CD4-positive, alpha-beta T cell treated with Interleukin-12 subunit alpha and Interleukin-12 subunit beta, for 1 hour (primary cell): ENCODE data around the gene GPR156.
"Not testable (repeated sequence)": the region's sequence is repeated elsewhere in the genome, so short reads cannot be mapped to it uniquely, and the experiment has no call there.

Source experiments
- DNase-seq: peaks from one replicate; pipeline ENCODE4 v3.0.0-alpha.2; 2020

Gene GPR156

DNA sequence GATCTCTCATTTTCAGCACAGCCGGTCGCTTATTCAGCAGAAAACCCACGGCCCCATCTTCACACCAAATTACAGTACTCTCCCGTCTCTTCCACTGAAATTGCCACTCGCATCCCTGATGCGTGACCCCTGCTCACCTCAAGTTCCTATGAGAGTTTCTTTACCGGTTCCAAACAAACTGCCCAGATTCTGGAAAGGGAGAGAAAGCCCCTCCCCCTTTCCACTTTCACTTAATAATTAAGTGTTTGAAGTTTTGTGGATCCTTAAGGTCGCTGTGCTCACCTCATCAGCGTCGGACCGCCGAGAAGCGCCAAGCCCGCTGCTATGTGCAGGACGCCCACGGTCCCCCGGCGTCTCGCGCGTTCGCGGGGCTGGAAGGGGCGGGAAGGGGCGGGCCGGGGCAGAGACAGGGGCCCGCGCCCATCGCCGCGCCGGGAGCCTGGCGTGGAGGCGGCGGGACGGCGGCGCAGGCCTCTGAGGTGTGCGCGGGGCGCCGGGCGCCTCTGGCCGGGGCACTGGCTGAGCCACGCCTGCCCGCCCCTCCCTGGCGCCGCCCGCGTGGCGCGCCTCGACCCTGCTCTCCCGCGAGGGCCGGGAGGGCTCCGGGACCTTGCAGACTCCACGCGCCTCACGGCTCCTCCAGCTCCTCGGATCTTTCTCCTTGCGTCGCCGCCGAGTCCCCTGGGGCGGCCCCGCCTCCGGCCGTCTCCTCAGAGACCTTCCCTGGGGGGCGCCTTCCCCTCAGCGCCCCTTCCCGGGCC lies at the start of gene GPR156:
Gene GPR156 (minus strand): TSS at position 476 of the 761 bp plus-strand sequence. CDS start 41,124 bp downstream, outside the sequence.
- DNase-seq, result no peak

DNA sequence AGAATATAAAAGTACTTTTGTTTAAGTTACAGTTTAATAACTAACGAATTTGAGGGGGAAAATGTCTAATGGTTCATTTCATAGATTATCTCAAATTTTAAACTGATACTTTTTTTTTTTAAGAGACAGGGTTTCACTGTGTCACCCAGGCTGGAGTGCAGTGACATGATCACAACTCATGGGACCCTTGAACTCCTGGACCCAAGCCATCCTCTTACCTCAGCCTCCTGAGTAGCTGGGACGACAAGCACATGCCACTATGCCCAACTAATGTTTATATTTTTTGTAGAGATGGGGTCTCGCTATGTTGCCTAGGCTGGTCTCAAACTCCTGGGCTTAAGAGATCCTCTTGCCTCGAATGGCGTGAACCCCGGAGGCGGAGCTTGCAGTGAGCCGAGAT lies 47.6 kb upstream of the GPR156 start:
- DNase-seq, result no peak

DNA sequence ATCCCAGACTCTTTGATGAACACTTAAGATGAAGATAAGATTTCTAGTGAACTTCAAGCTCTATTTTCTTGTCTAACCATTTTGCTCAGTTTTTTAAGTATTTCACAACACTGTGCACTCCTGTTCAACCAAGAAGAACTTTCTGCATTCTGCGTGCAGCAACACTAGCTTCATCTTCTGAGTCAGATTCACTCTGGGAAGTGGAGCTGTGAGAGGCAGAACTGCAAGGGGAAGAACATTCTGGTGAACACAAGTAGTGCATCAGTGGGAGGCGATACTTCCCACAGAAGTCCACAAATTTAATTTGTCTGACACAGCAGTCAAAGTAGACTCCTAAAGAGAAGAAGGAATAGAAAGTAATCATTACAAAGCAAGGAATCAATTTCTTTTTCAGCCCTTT lies 46.1 kb upstream of the GPR156 start:
- DNase-seq, result no peak

DNA sequence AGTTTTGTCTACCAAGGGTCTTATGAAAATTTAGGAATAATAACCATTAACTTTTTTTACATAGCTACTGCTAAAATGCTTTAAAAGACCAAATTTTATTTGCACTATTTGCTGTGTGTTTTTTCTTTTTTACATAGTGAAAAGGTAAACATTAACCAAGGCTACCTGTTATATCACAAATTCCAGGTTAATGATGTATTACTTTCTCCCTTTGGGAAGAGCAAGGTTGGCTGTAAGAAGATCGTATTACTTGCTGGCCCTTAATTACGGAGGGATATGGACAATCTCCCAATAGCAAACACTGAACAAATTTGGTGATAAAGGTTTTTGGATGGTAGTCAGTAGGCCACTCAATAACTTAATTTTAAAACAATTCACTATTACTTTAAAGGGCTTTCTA lies 41.8 kb upstream of the GPR156 start:
- DNase-seq, result no peak

DNA sequence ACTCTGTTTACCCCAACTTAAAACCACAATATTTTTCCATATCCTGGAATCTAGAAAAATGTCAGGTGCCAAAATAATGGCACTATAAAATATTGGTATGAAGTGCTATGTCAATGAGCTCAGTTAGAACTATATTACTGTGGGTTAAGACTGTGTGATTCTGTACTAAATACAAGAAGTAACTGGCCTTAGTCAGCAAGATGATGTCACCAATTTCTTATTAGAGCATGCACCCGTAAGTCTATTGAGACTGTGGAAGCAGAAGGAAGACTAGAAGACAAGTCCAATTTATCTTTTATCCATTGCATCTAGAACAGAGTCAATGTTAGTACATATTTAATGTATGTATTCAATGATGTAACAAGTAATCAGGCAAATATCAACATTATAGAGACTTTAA lies 39.2 kb upstream of the GPR156 start:
- no peak for DNase-seq

DNA sequence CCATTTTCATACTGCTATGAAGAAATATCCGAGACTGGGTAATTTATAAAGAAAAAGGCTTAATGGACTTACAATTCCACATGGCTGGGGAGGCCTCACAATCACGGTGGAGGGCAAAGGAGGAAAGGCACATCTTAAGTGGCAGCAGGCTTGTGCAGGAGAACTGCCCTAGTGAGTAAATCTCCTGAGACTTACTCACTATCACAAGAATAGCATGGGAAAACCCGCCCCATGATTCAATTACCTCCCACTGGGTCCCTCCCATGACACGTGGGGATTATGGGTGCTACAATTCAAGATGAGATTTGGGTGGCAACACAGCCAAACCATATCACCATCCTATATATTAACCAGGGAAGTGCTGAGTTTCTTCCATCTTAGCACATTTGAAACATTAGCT lies 38.7 kb upstream of the GPR156 start:
- not testable (repeated sequence) for DNase-seq

DNA sequence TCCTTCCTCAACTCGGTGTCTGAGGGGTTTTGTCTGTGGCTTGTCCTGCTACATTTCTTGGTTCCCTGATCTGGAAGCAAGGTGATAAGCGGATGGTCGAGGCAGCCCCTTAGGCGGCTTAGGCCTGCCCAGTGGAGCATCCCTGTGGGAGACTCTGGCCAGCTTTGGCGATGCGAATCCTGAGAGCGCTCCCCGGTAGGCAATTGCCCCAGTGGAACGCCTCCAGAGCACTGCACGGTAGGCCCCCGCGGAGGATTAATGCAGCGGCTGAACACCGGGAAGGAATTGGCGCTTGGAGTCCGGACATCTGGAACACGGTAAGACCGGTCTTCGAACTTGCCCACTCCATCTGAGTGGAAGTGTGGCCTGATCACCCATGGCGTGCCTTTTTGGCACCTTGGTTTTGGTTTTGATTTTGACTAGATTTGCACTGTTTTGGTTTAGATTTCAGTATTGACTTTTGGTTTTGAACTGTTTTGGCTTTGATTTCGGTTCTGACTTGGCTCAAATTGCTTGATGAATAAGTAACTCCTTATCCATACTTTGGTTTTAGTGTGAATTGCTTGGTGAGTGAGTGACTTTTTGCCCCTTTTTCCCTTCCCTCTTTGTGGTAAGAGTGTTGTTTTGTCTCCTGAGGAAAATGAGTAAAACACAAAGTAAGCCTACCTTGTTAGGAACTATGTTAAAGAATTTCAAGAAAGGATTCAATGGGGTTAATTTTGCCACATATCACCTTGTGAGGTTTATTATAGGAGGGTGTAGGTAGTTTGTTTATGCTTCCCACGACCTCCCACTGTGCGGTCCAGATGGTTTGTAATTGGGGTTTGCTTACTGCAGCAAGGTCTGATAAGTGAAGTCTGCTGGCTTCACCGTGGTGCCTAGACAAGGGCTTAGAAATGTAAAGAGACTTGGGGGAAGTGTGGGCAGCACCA lies 27.1 kb upstream of the GPR156 start:
- DNase-seq, result no peak

DNA sequence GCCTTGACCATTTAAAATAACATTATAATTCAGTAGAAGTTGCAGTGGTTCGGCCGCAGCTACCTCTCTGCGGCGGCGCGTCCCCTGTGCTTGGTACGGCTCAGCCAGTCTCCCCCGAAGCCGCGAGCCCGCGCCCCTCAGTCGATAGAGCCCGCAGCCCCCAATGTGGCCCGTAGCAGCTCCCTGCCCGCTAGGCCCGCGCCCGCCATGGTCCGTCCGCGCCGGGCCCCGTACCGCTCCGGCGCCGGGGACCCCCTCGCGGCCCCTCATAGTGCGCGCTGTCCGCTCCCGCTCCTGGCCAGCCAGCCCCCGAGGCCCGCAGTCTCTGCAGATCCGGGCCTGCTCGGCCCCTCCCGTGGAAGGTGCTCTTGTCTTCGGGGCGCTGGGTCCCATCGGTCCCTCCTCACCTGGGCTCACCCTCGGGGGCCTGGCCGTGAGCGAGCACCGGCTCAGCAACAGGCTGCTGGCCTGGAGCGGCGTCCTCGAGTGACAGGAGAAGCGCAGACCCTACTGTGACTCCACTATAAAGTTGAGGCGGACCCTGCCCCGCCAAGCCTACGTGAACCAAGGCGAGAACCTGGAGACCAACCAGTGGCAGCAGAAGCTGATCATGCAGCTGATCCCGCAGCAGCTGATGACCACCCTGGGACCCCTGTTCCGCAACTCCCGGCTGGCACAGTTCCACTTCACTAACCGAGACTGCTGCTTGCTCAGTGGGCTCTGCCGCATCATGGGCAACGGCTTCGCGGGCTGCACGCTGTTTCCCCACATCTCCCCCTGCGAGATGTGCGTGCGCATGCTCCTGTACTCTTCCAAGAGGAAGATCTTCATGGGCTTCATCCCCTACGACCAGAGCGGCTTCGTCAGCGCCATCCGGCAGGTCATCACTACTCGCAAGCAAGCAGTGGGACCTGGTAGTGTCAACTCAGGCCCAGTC lies 21.8 kb upstream of the GPR156 start:
- DNase-seq, result no peak

DNA sequence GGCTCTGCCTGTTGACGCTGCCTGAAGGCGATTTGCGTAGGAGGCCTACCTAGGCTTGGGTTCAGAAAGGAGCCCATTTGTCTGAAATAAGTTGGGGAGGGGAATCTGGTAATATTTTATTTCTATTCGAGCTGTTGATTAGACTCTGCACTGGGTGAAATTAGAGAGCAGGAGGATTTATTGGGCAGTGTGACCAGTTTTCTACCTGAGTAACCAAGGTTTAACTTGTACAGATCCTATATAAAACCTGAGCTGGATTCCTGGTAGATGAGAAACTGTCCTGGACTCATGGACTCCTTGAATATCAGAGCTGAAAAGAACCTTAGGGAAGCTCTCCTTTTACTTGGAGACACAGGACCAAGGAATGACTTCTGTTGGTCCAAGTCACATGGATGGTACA lies 19.6 kb upstream of the GPR156 start:
- no peak for DNase-seq

DNA sequence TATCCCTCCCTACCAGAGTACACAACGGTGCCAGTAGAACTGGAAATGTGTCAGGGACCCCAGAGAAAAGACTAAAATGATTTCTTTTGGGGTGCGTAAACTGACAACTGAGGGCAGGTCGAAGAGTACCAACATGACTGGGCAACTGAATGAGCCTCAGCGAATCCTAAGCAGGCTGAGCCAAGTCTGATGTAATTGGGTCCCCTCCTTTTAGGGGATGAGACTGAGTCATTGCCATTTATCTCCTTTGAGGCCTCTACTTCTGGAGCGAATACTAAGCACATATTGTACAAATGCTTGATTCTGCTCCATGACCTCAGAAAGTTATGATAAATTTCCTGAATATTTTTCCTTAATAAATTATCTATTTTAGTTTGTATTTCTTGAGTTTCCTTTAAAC lies 17.3 kb upstream of the GPR156 start:
- no peak for DNase-seq

DNA sequence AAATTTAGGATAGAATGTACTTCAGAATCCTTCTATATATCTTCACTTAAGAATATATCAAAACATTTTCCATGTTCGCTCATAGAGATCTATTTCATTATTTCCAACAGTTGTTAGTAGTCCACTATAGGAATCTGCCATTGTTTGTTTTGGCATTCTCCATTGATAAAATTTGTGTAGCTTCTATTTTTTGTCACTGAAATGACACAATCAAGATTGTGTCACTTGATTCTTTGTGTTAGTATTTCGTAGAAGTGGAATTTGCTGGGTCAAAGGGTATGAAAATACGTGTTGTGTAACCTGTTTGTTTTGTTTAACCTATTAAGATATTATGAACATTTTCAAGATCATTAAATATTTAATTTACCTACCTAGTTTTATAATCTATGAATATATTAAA lies 15.9 kb upstream of the GPR156 start:
- no peak for DNase-seq

DNA sequence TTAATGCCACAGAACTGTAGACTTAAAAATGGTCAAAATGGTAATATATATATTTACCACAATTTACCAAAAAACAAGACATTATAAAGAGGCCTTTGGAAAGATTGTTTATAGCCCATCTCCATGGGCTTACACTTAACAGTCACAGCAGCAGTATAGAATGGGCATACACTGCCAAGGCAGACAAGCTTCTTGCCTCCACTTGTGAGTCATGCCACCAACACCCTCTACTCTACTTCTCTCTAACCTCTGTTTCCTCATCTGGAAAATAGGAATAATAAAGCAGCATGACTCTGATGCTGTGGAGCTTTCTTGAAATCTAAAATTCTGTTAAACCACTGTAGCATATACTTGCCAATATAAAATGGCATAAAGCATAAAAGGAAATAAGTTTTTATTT lies 14.4 kb upstream of the GPR156 start:
- DNase-seq, result no peak

DNA sequence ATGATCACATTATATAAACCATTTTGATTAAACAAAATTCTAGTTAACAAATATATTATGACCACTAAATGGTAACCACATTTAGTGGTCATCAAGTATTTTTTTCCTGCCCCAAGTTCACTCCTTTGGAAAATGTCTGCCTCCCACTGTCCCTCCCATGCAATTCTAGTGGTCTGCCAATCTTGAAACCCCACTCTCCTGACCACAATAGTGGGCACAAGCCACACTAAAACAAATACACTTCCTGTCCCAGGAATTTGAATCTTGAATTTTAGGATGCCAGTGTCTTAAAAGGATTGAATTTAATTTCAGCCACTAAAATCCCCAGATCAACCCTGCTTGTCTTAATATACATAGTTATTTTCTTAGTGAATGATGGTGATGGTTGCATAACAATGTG lies 14.0 kb upstream of the GPR156 start:
- DNase-seq, result no peak

DNA sequence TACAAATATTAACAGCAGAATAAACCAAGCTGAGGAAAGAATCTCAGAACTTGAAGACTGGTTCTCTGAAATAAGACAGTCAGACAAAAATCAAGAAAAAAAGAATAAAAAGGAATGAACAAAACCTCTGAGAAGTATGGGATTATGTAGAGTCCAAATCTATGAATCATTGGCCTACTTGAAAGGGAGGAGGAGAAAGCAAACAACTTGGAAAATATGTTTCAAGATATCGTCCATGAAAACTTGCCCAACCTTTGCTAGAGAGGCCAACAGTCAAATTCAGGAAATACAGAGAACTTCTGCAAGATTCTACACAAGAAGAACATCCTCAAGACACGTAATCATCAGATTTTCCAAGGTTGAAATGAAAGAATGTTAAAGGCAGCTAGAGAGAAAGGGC lies 6.5 kb upstream of the GPR156 start:
- DNase-seq, result not testable (repeated sequence)

DNA sequence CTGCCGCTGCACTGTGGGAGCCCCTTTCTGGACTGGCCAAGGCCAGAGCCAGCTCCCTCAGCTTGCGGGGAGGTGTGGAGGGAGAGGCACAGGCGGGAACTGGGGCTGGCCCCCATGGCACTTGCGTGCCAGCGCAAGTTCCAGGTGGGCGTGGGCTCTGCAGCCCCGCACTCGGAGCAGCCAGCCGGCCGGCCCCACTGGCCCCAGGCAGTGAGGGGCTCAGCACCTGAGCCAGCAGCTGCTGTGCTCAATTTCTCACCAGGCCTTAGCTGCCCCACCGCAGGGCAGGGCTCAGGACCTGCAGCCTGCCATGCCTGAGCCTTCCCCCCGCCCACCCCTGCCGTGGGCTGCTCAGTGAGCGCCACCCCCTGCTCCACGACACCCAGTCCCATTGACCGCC lies 4.6 kb upstream of the GPR156 start:
- no peak for DNase-seq

DNA sequence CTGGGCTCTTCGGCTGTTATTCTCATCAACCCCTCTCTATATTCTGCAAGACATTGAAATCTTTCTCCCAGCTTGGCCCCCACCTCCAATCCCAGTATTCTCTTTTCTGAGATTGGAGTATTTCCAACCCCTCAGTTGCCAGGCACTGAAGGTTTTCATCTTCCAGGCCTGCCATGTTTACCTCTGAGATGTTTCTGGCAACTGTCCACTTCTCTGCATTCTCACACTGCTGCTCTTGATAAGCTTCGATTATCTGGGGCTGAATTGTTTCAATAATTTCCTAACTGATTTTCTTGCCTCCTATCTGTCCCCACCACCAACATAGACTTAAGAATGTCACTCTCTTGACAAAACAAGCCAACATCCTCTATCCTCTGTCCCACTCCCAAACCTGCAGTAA lies 1.4 kb upstream of the GPR156 start:
- no peak for DNase-seq

DNA sequence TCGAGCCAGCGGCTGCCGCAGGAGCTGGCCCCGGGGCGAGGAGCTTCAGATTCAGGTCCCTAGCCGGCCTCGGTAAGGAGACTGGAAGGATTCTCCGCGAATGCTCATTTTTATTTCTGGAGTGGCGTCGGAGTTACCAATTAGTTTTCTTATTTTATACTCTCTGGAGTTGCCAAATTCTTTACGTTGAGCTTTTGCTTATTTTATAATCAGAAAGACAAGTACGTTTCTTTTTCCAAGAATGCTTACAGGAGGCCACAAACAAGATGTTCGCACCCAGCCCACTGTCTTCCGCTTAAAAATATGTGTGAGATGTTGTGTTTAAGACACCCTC lies 453 bp upstream of the GPR156 start:
- DNase-seq, result no peak

DNA sequence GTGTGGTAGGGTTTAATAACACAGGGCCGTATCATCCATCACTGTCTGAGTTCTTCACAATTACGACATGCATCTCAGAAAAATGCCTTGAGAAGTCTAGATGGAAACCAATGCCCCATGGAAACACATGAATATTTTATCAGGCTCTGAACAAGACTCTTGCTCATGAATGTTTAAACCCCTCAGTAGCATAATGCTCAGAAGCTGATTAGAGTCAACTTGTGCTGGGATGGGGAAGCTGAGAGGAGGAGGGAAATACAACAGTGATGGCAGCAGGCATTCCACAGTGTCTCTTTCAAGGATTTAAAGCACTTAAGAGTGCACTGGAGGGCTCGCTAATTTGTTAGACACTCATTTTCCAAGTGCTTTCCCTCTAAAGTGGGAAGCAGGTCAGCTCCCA lies 3.8 kb downstream of the GPR156 start:
- no peak for DNase-seq

DNA sequence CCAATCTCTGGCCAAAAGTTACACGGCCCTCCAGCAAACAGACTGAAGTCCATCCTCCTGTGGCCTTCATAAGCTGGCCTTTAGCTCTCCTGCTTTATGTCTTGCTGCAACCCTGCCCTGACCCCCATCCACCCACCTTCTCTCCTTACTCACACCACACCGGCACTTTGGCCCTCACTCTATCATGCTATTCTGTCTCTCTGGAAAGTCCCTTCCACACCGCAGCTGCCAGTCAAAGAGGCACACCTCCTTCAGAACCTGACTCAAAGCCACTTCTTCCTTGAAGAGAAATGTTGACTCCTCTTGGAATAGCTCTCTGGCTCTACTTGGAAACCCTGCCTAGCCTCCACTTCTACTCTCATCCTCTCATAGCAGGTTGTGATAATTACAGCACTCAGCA lies 4.5 kb downstream of the GPR156 start:
- no peak for DNase-seq

DNA sequence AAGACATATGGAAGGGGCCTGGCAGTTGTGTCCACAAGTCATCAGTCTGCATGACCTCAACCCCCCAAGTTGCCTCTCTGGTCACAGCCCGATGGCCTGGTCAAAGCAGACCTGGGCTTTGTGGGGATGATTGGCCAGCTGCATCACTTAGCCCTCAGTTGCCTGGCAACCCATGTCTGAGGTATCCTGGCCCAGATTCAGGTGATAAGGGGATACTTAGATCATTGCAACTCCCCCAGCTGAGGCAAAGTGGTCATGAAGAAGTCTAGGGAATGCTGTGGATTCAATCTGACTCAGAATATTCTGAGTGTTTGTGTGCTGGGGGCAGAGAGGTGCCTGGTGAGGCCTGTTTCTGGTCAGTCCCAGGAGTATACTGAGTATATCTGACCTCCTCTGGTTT lies 5.0 kb downstream of the GPR156 start:
- no peak for DNase-seq

DNA sequence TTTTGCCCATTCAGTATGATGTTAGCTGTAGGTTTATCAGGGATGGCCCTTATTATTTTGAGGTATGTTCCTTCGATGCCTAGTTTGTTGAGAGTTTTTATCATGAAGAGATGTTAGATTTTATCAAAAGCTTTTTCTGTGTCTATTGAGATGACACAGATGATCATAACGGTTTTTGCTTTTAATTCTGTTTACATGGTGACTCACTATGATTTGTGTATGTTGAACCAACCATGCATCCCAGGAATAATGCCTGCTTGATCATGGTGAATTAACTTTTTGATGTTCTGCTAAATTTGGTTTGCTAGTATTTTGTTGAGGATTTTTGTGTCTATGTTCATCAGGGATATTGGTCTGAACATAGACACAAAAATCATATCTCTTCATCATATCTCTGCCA lies 8.3 kb downstream of the GPR156 start:
- DNase-seq, result no peak

DNA sequence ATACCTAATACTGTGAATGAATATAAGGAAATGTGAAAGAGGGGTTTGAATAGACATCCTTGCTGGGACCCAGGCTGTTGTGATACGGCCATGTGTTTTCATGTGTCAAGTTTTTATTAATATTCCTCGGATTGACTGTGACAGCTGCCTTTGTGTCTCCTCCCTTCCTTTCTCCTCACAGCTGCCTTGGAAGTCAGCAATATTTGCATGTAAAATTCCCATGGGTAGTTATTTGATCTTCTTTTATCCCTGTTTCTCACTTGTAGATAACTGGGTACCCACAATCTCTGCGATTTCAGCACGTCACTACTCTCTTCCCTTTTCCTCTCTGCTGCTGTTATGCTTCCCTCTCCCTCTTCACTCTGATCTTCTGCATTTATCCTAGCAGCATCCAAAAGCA lies 9.4 kb downstream of the GPR156 start:
- no peak for DNase-seq

DNA sequence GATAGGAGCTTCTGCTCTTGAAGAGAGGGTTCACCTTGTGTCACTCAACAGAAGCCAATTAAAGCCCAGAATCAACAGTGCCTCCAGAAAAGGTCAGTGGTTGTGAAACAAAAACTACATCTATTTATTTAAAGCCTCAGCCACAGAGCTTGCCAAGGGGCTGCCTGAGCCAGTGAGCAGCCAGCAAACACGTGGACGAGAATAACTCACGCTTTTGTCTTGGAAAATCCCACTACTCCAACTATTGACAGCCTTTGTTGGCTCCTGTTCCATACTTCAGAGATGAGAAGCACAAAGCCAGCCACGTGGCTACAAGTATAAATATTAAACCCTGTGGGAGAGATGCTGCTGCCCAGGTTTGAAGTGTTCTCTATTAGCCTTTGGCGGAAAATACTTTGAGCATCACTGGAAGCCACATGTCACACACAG lies 10.3 kb downstream of the GPR156 start:
- DNase-seq, result no peak
